Fibroblast of villous mesenchyme (primary cell): ENCODE data around the gene AP1M1. TPM values are rescaled to one million over a fixed set of nuclear protein-coding genes. Genes with fewer than 3 reads are reported as not detected.

Experiments used
- DNase-seq: peaks from one replicate; pipeline ENCODE4 v3.0.0-alpha.2; 2010; ENCODE audit warnings: low read depth
- H3K4me3 ChIP-seq: 2 replicates; pipeline ENCODE4 v1.5.1; 2011; ENCODE audit warnings: low read depth, mild to moderate bottlenecking, low read length
- total RNA-seq: library from RNA; depleted of rRNA; stranded (reverse); fragments of >200 nt; gene quantifications from 2 replicates; pipeline ENCODE4 v1.2.3, GENCODE V29; 2012
- TF ChIP-seq, protein P1 (sequence below): IDR thresholded peaks from 2 replicates; pipeline ENCODE4 v1.5.1; 2012; ENCODE audit warnings: low read depth, mild to moderate bottlenecking, low read length; ENCODE audit not compliant: insufficient read depth

Gene AP1M1
- total RNA-seq, 1 donor = 78.6 TPM

DNA sequence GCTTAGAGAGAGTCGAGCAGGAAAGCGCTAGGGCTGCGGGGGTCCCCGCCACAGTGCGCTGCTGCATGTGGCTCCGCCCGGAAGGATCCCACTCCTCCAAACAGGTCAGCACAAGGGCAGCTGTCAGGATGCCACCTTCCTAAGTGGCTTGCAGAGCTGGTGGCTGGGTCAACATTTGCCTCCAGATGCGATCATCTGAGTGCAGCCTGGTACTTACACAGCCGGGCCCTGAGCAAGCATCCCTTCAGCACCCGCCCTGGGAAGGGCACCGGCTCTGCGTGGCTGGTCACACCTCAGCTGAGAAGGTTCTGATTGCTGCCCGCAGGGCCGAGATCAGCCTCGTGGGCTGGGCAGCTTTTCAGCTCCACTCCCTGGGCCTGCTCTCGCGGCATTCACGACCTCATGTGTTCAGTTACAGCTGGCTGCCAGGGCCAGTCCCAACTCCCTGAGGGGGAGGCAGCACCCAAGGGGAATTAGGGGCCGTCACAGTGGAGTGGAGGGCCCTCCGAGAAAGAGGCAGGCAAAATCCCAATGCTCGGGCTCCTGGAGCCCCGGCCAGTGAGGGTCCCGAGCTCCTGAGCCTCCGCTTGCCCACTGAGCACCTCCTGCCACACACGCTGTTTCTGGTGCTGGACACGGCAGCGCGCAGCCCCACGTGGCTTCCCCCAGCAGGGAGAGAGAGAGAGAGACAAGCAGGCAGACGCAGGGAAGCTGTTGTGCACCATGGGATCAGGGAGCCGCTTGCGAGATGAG lies 26.8 kb downstream of the AP1M1 start:
- TF ChIP-seq, protein P1, sequence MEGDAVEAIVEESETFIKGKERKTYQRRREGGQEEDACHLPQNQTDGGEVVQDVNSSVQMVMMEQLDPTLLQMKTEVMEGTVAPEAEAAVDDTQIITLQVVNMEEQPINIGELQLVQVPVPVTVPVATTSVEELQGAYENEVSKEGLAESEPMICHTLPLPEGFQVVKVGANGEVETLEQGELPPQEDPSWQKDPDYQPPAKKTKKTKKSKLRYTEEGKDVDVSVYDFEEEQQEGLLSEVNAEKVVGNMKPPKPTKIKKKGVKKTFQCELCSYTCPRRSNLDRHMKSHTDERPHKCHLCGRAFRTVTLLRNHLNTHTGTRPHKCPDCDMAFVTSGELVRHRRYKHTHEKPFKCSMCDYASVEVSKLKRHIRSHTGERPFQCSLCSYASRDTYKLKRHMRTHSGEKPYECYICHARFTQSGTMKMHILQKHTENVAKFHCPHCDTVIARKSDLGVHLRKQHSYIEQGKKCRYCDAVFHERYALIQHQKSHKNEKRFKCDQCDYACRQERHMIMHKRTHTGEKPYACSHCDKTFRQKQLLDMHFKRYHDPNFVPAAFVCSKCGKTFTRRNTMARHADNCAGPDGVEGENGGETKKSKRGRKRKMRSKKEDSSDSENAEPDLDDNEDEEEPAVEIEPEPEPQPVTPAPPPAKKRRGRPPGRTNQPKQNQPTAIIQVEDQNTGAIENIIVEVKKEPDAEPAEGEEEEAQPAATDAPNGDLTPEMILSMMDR = no peak
- no peak for DNase-seq
- H3K4me3 ChIP-seq = no peak overlapping the region

DNA sequence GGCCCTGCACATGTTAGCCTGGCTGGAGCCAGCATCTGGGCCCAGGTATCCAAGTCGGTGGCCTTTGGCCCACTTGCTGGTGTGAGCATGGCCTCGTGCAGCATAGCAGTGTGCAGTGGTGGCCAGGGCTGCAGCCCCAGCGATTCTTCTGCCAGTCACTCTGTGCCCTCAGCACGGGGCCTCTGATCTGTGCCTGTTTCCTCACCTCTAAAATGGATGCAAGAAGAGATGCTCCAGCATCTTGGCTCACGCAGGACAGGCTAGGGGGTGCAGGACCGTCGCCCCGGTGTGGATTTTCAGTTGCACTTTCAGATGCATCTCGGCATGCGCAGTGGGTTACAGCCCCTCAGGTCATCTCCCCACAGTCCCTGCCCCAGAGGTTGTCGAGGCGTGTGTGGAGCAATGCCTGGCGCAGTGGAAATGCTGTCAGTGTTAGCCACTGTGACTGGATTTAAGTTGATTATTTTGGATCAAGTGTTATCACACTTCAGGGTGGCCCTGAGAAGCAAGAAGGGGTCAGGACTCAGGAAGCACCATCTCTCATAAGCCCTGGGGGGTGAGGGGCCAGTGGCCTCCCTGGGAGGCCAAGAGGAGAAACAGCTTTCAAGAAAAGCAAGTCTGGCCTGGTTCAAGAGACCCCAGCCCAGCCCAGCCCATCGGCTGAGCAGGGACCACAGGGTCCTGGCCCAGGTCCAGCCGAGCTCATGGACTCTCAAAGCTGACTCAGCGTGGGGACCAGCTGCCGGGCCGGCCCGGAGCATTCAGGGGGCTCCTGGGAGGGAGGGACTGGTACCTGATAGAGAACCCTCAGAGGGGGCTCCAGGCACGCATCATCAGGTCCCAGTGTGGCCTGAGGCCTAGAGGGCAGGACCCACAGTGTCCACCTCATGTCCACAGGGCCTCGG lies 27.8 kb downstream of the AP1M1 start:
- no peak for DNase-seq
- no peak overlapping the region for H3K4me3 ChIP-seq
- TF ChIP-seq, protein P1 = no peak

DNA sequence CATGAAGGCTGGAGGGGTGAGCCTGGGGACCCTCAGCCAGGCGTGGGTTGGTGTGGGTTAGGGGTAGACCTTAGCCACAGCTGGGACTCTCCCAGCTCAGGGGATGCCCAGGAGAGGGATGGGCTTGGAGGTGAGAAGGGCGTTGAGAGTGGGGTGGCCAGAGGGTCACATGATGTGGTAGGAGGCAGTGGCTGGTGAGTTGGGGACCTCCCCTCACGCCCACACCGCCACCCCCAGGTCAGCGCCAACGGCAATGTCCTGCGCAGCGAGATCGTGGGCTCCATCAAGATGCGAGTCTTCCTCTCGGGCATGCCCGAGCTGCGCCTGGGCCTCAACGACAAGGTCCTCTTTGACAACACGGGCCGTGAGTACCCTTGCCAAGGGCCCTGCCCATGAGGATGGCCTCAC lies 28.5 kb downstream of the AP1M1 start:
- TF ChIP-seq, protein P1 = no peak
- no peak for DNase-seq
- no peak overlapping the region for H3K4me3 ChIP-seq

DNA sequence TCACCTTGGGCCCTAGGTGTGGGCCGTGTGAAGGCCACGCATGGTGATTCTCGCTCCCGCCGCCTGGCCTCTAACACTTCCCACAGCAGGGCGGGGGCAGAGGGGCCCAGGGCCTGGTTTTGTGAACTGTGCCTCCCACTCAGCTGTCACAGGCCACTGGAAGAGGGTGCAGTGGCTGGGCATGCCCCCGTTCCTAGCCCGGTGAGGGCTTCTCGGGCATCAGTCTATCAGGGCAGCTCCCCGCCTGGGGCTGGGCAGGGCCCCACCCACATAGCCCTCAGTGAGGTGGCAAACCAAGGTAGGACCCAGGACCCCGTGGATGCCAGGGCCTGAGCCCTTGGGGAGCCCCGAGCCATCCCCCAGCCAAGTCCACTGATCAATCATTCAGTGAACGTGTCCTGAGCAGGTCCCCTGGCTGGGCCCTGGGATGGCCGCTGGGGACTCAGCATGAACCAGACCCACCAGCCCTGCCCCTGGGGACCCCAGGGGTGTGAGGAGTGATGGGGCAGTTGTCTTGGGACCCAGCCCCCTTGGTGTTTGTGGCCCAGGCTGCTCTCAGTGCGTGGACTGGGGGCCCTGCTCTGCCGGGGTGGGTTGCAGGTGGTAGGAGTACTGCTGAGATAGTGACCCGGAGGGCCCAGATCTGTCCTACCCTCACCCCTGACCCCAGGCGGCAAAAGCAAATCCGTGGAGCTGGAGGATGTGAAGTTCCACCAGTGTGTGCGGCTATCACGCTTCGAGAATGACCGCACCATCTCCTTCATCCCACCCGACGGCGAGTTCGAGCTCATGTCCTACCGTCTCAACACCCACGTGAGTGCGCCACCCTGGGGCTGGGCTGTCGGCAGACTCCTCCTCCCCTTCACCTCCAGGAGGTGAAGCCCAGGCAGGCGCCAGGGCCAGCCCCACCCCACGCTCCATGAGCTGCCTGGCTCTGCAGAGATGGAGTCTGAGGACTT lies 29.4 kb downstream of the AP1M1 start:
- no peak overlapping the region for H3K4me3 ChIP-seq
- no peak for DNase-seq
- TF ChIP-seq, protein P1 = no peak

DNA sequence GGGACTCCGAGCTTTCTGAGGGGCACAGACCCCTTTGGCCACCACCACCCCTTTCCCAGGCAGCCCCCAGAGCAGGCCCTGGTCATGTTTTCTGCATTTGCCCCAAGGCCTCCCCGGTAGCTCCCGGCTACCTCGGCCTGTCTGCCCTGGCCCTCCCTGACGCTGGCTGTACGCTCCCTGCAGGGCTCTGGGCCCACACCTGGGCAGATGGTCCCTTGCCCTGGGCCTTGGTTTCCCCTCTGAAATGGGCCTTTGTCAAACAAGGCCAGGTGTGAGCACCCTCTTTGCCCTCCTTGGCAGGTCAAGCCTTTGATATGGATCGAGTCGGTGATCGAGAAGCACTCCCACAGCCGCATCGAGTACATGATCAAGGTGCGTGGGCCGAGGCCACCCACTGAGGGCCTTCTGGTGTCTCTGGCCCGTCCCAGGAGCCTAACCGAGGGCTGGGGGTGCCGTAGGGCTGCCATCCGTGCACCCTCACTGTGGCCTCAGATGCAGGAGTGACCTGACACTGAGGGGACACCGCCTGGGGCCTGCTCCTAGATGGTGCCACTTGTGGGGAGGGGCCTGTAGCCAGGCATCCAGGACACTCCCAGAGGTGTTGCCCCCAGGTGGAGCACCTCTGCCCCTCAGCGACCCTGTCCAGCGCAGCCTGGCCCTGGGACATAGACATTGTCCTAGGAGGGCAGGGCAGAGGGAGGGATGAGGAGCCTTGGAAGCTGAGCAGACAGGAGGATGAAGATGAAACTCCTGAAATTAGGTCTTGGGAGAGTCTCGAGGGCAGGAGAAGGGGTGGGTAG lies 30.3 kb downstream of the AP1M1 start:
- H3K4me3 ChIP-seq = no peak overlapping the region
- TF ChIP-seq, protein P1 = no peak
- no peak for DNase-seq
